Measurements from ENCODE around the gene SIGMAR1.

DNA sequence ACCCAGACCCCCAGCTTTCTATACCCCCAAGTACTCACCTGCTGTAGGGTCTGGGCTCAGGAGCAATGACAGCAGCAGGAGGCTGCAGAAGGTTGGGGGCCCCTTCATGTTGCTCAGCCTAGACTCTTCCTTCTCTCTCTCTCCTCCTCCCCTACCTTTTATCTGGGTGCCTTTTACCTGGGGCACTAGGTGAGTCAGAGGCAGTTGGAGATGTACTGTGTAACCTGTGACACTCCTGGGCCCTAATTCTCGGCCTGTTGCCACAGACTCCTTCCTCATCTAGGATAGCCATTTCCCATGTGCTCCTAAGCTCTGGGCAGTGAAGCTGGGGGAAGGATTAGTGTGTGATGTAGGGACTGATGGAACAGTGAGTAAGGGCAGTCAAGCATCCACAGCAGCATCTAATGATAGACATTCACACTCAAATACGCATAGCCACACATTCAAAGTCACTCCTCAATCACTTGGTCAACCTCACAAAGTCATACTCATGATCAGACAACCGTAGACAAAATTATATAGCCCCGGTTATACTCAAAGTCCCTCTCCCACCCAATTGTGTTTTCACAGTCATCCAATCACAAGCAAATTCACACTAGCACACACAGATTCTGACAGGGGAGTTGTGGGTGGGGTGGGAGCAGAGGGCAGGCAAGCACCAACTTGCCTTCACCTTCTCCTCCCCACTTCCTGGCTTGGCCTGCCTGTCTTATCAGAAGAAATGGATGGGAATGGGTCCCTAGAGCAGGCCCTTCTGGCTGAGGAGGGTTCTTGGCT lies 25.1 kb upstream of the SIGMAR1 start, which contains the start of gene CCL27:
- TF ChIP-seq EP300 (IDR thresholded peaks at IDR 0.05) (no peak), POLR2A (IDR thresholded peaks at IDR 0.05) (no peak)
- TF ChIP-seq, protein P1, sequence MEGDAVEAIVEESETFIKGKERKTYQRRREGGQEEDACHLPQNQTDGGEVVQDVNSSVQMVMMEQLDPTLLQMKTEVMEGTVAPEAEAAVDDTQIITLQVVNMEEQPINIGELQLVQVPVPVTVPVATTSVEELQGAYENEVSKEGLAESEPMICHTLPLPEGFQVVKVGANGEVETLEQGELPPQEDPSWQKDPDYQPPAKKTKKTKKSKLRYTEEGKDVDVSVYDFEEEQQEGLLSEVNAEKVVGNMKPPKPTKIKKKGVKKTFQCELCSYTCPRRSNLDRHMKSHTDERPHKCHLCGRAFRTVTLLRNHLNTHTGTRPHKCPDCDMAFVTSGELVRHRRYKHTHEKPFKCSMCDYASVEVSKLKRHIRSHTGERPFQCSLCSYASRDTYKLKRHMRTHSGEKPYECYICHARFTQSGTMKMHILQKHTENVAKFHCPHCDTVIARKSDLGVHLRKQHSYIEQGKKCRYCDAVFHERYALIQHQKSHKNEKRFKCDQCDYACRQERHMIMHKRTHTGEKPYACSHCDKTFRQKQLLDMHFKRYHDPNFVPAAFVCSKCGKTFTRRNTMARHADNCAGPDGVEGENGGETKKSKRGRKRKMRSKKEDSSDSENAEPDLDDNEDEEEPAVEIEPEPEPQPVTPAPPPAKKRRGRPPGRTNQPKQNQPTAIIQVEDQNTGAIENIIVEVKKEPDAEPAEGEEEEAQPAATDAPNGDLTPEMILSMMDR (IDR thresholded peaks at IDR 0.05) = no peak

Measured in upper lobe of left lung (tissue), 4 donors.